Prostate gland (tissue), 2 donors: ENCODE measurements around the gene DLL4. TPM values are rescaled to one million over a fixed set of nuclear protein-coding genes. Genes with fewer than 3 reads are reported as not detected.

Source experiments
- DNase-seq: peaks from one replicate; pipeline ENCODE4 v3.0.0-alpha.2; 2019; ENCODE audit warnings: low spot score
- H3K27ac ChIP-seq, 2 donors: fragments of 200-600 bp; sonication (generic); 2 replicates each; pipeline ENCODE4 v1.5.1; 2017 to 2019
- H3K27me3 ChIP-seq: fragments of 200-600 bp; sonication (generic); replicated peaks from 2 replicates; pipeline ENCODE4 v1.5.1; 2019; ENCODE audit not compliant: insufficient read depth
- H3K36me3 ChIP-seq, 2 donors: fragments of 200-600 bp; sonication (generic); 1 replicate in 1 of 2; 2 replicates in 1 of 2; pipeline versions ENCODE4 v1.5.1 to v1.8.1; 2017 to 2019
- H3K4me1 ChIP-seq: fragments of 200-600 bp; sonication (generic); replicated peaks from 2 replicates; pipeline ENCODE4 v1.5.1; 2019
- H3K4me3 ChIP-seq, 2 donors: fragments of 200-600 bp; sonication (generic); 2 replicates each; pipeline ENCODE4 v1.5.1; 2017 to 2019
- H3K9me3 ChIP-seq: fragments of 200-600 bp; sonication (generic); 2 replicates; pipeline ENCODE4 v1.5.1; 2017
- CTCF ChIP-seq, 4 experiments: fragments of 200-600 bp in 2 of 4; fragments of 450-650 bp in 2 of 4; sonication (generic) in 2 of 4; IDR thresholded peaks; 1 replicate in 3 of 4; 2 replicates in 1 of 4; pipeline ENCODE4 v1.5.1; 2016 to 2019; ENCODE audit warnings: antibody characterized with exemption in 4 of 4, mild to moderate bottlenecking in 2 of 4, moderate library complexity in 2 of 4
- POLR2A ChIP-seq: fragments of 450-650 bp; IDR thresholded peaks from one replicate; pipeline ENCODE4 v1.6.1; 2016; ENCODE audit warnings: antibody characterized with exemption, mild to moderate bottlenecking
- POLR2AphosphoS5 ChIP-seq: sonication (generic); formaldehyde crosslinking; IDR thresholded peaks from one replicate; pipeline ENCODE4 v1.6.1; 2017; ENCODE audit warnings: antibody characterized with exemption
- WGBS: methylation state at CpG from one replicate; pipeline ENCODE4 v1.1.5; 2018; 5-methylcytosine and 5-hydroxymethylcytosine counted together
- intact Hi-C: fragments of 100-400 bp; cut with DNase I; formaldehyde crosslinking; loops from one replicate; pipeline ENCODE4 v1.14.2; 2022
- total RNA-seq, 2 donors: library from RNA; depleted of rRNA; stranded (reverse); fragments of >200 nt; gene quantifications; one replicate each; pipeline ENCODE4 v1.1.0, GENCODE V29; 2016

DLL4 gene
- total RNA-seq, 2 donors from 2014 or later: 6.2 to 6.5 TPM

DNA sequence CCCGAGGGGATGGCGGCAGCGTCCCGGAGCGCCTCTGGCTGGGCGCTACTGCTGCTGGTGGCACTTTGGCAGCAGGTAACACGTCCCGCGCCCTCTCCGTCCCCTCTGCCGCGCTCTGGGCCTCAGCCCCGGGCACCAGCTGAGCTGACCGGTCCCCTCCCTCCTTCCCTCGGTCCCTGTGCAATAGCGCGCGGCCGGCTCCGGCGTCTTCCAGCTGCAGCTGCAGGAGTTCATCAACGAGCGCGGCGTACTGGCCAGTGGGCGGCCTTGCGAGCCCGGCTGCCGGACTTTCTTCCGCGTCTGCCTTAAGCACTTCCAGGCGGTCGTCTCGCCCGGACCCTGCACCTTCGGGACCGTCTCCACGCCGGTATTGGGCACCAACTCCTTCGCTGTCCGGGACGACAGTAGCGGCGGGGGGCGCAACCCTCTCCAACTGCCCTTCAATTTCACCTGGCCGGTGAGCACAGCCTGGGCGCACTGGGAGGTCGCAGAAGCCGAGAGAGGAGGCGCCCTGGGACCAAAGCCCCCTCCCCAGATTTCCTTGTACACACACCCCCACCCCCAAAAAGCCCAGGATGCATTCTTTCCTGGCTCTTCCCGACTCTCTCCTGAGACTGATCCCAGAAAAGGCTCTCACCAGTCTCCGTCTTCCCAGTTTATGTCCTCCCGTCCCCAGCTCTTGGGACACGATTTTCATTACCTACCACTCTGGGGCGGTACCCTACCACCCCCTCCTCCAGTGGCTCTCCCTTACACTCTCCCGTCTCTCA lies 705 bp downstream of the DLL4 start:
- no peak for TF ChIP-seq CTCF (IDR thresholded peaks at IDR 0.05)
- no peak for TF ChIP-seq POLR2AphosphoS5
- TF ChIP-seq POLR2A: no peak

GRCh38 chr15:40930430-40931299 lies 1.5 kb downstream of the DLL4 start:
- under 1% methylated on average over 46 of the region's 46 CpGs for WGBS
- TF ChIP-seq POLR2A (no peak), CTCF (IDR thresholded peaks at IDR 0.05) (peak in 1 of 4 experiments; percentile 34), POLR2AphosphoS5 (no peak)
- intact Hi-C loops: no loop called here
- no peak for DNase-seq
- Histone ChIP-seq H3K9me3 (no peaks in the 10 kb centered on the region), H3K4me3 (peak overlapping the region; percentile 33 to 35), H3K27ac (peak overlapping the region in 1 of 2 donors; percentile 22), H3K4me1 (peaks cover 25% of the 10 kb centered on the region), H3K27me3 (peaks cover 15% of the 10 kb centered on the region), H3K36me3 (no peaks in the 10 kb centered on the region)

More for the DNA sequence above, 705 bp downstream of the DLL4 start:
- peak; percentile 39 for DNase-seq
- Histone ChIP-seq H3K9me3 (no peaks in the 10 kb centered on the region), H3K4me3 (peak overlapping the region; percentile 33 to 35), H3K27ac (peak overlapping the region in 1 of 2 donors; percentile 22), H3K4me1 (peaks cover 26% of the 10 kb centered on the region), H3K36me3 (no peaks in the 10 kb centered on the region), H3K27me3 (peaks cover 15% of the 10 kb centered on the region)
- intact Hi-C loops: no loop called here
- 1% methylated on average over 35 of the region's 56 CpGs for WGBS

GRCh38 chr15:40931300-40932142 lies 2.4 kb downstream of the DLL4 start:
- H3K36me3 ChIP-seq: no peaks in the 10 kb centered on the region
- no peaks in the 10 kb centered on the region for H3K9me3 ChIP-seq
- intact Hi-C loops: no loop called here
- no peak for TF ChIP-seq POLR2A
- TF ChIP-seq POLR2AphosphoS5: peak; percentile 40
- peak in 1 of 4 experiments; percentile 15 for TF ChIP-seq CTCF (IDR thresholded peaks at IDR 0.05)
- peak overlapping the region in 1 of 2 donors; percentile 15 for H3K27ac ChIP-seq
- WGBS: 71% methylated on average over 16 of the region's 16 CpGs
- no peak for DNase-seq
- peak overlapping the region in 1 of 2 donors; percentile 33 for H3K4me3 ChIP-seq
- peaks cover 8% of the 10 kb centered on the region for H3K27me3 ChIP-seq
- peaks cover 19% of the 10 kb centered on the region for H3K4me1 ChIP-seq

GRCh38 chr15:40932156-40932555 lies 3.0 kb downstream of the DLL4 start:
- intact Hi-C loops: no loop called here
- no peak overlapping the region for H3K27ac ChIP-seq

More at GRCh38 chr15:40932156-40932555, 3.0 kb downstream of the DLL4 start:
- WGBS: 88% methylated on average over 8 of the region's 8 CpGs
- DNase-seq: no peak
- Histone ChIP-seq H3K27me3 (peaks cover 2% of the 10 kb centered on the region), H3K4me3 (no peak overlapping the region), H3K9me3 (no peaks in the 10 kb centered on the region), H3K36me3 (no peaks in the 10 kb centered on the region), H3K4me1 (peaks cover 19% of the 10 kb centered on the region)
- TF ChIP-seq POLR2A (no peak), POLR2AphosphoS5 (no peak), CTCF (IDR thresholded peaks at IDR 0.05) (no peak)
